ENCODE results near the gene IL10RB.

DNA sequence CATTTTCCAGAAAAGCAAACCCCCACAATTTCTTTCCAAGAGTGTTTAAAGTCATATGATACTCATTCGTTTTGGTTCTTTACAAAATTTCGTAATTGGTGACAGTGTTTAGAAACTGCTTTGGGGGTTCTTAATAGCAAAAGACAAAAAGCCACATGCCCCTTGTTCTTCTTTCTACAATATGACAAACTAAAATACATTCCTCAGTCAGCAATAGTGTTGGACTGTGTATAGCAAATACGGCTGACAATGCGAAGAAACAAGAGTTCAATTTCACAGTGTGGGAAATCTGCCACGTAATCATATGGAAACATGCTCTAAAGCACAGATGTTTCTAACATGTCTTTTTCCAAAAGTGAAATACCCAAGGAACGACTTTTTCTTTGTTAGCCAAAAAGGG lies 51.0 kb downstream of the IL10RB start:
- TF ChIP-seq POLR2A (IDR thresholded peaks at IDR 0.05): no peak
- TF ChIP-seq, protein P1, sequence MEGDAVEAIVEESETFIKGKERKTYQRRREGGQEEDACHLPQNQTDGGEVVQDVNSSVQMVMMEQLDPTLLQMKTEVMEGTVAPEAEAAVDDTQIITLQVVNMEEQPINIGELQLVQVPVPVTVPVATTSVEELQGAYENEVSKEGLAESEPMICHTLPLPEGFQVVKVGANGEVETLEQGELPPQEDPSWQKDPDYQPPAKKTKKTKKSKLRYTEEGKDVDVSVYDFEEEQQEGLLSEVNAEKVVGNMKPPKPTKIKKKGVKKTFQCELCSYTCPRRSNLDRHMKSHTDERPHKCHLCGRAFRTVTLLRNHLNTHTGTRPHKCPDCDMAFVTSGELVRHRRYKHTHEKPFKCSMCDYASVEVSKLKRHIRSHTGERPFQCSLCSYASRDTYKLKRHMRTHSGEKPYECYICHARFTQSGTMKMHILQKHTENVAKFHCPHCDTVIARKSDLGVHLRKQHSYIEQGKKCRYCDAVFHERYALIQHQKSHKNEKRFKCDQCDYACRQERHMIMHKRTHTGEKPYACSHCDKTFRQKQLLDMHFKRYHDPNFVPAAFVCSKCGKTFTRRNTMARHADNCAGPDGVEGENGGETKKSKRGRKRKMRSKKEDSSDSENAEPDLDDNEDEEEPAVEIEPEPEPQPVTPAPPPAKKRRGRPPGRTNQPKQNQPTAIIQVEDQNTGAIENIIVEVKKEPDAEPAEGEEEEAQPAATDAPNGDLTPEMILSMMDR (IDR thresholded peaks at IDR 0.05 in 4 of 5, conservative IDR thresholded peaks at IDR 0.05 in 1 of 5): no peak
